Pancreas (tissue), 10 donors: Measurements from ENCODE around the gene CACFD1. TPM values are rescaled to one million over a fixed set of nuclear protein-coding genes. Genes with fewer than 3 reads are reported as not detected.
A peak's percentile ranks its signal among the peaks of the same experiment; 100 is the strongest.

Source experiments
- ATAC-seq, 4 donors: fragments of 200-7000 bp; cut with Tn5 transposase; one replicate each; pipeline versions ENCODE4 v1.8.0 to v1.9.1; 2020; ENCODE audit warnings: mild to moderate bottlenecking in 4 of 4, moderate library complexity in 4 of 4
- DNase-seq, 6 donors: peaks; one replicate each; pipeline ENCODE4 v3.0.0-alpha.2; 2020
- FAIRE-seq: peaks from 2 replicates; lab custom pipeline; 2012; peaks lifted over from hg19 to GRCh38; lab: Jason Lieb, UNC
- H3K27ac ChIP-seq, 4 donors: fragments of 200-600 bp; sonication (generic); 1 replicate in 3 of 4; 2 replicates in 1 of 4; pipeline versions ENCODE4 v1.5.0 to v1.8.0; 2020
- H3K27me3 ChIP-seq, 4 donors: fragments of 200-600 bp; one replicate each; pipeline ENCODE4 v1.8.0; 2021
- H3K36me3 ChIP-seq, 3 donors: fragments of 200-600 bp; sonication (generic) in 1 of 3; one replicate each; pipeline versions ENCODE4 v1.5.0 to v1.8.0; 2020 to 2021
- H3K4me1 ChIP-seq, 3 donors: fragments of 200-600 bp; one replicate each; pipeline ENCODE4 v1.8.0; 2021
- H3K4me3 ChIP-seq, 4 donors: fragments of 200-600 bp; sonication (generic) in 2 of 4; one replicate each; pipeline versions ENCODE4 v1.5.0 to v1.8.0; 2020 to 2021
- H3K9me3 ChIP-seq, 4 donors: fragments of 200-600 bp; one replicate each; pipeline ENCODE4 v1.8.0; 2021
- WGBS, 2 donors: extraction: QIAGEN DNeasy Blood & Tissue Kit; methylation state at CpG; one replicate each; pipeline ENCODE4 v1.1.7; 2013; 5-methylcytosine and 5-hydroxymethylcytosine counted together
- intact Hi-C, 3 donors: fragments of 100-400 bp; cut with DNase I; formaldehyde crosslinking; loops; one replicate each; pipeline versions ENCODE4 v1.11.1 to v1.14.2; 2022
- polyA plus RNA-seq, 2 donors: library from polyadenylated mRNA; stranded (reverse); fragments of 200-250 nt; gene quantifications; one replicate each; pipeline ENCODE4 v1.2.3, GENCODE V29; 2013
- total RNA-seq, 6 donors: library from RNA; stranded (reverse); fragmentation: NEBNext Ultra II Directional in 4 of 6; extraction: Animal tissue kit (Norgen Biotek cat#: 25700) in 4 of 6; gene quantifications; one replicate each; pipeline versions ENCODE4 v1.2.1 to v1.2.4, GENCODE V29; 2021 to 2023
- TF ChIP-seq, protein P1 (sequence below), 4 donors: fragments of 200-600 bp; sonication (generic) in 3 of 4; IDR thresholded peaks; one replicate each; pipeline versions ENCODE4 v1.5.0 to v1.8.0; 2021; ENCODE audit warnings: antibody characterized with exemption in 4 of 4
- donor health status: healthy with polysubstance abuse.
- donor health status: DM: no; HTN: no; CAD: no; lungs with moderate emphysema.
- donor health status: DM: no; HTN: no; CAD: no.
- donor health status: control.
- donor health status: control.
- donor health status: Bipolar disorder and iron deficiency.
- donor health status: DM: yes; HTN: yes; CAD: no.
- donor health status: DM: no; HTN: no; CAD: no.
- donor health status: DM: no; HTN: no; CAD: no.
- donor health status: DM: yes; HTN: yes; CAD: no.

The CACFD1 gene
- total and polyA plus RNA-seq, 8 donors, result 15.6 to 26.2 (median 19.0) TPM

DNA sequence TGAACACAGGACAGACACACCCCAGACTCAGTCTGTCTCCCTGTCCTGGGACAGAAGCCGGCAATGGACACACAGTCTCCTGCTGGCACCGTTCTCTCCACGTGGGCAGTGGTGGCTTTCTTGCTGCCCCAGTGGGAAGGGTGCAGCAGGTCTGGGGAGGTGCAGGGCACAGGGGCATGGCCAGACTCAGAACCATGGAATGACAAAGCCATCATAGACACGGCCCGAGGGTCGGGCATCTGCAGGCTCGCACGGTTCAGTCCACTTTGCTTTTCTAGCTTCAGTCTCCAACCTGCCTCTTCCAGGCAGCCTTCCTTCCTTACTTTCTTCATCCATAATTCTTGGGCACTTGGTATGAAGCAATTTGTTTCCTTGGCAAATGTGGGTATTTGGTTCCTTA lies 48.3 kb downstream of the CACFD1 start:
- peaks cover 4 to 11% (median 8%) of the 10 kb centered on the region in 3 donors for H3K4me1 ChIP-seq
- ATAC-seq, result no peak
- TF ChIP-seq, protein P1, sequence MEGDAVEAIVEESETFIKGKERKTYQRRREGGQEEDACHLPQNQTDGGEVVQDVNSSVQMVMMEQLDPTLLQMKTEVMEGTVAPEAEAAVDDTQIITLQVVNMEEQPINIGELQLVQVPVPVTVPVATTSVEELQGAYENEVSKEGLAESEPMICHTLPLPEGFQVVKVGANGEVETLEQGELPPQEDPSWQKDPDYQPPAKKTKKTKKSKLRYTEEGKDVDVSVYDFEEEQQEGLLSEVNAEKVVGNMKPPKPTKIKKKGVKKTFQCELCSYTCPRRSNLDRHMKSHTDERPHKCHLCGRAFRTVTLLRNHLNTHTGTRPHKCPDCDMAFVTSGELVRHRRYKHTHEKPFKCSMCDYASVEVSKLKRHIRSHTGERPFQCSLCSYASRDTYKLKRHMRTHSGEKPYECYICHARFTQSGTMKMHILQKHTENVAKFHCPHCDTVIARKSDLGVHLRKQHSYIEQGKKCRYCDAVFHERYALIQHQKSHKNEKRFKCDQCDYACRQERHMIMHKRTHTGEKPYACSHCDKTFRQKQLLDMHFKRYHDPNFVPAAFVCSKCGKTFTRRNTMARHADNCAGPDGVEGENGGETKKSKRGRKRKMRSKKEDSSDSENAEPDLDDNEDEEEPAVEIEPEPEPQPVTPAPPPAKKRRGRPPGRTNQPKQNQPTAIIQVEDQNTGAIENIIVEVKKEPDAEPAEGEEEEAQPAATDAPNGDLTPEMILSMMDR (IDR thresholded peaks at IDR 0.05), result no peak
- peak in 2 of 6 donors; percentile 15 to 20 for DNase-seq
- no peak overlapping the region for H3K27ac ChIP-seq
- no peak overlapping the region for H3K4me3 ChIP-seq
- no peaks in the 10 kb centered on the region for H3K36me3 ChIP-seq
- no peak for FAIRE-seq
- H3K27me3 ChIP-seq, result no peaks in the 10 kb centered on the region
- no peaks in the 10 kb centered on the region for H3K9me3 ChIP-seq
- intact Hi-C loops, result no loop called here
- 87 to 91% methylated on average over 8 of the region's 8 CpGs for WGBS, 2 donors

DNA sequence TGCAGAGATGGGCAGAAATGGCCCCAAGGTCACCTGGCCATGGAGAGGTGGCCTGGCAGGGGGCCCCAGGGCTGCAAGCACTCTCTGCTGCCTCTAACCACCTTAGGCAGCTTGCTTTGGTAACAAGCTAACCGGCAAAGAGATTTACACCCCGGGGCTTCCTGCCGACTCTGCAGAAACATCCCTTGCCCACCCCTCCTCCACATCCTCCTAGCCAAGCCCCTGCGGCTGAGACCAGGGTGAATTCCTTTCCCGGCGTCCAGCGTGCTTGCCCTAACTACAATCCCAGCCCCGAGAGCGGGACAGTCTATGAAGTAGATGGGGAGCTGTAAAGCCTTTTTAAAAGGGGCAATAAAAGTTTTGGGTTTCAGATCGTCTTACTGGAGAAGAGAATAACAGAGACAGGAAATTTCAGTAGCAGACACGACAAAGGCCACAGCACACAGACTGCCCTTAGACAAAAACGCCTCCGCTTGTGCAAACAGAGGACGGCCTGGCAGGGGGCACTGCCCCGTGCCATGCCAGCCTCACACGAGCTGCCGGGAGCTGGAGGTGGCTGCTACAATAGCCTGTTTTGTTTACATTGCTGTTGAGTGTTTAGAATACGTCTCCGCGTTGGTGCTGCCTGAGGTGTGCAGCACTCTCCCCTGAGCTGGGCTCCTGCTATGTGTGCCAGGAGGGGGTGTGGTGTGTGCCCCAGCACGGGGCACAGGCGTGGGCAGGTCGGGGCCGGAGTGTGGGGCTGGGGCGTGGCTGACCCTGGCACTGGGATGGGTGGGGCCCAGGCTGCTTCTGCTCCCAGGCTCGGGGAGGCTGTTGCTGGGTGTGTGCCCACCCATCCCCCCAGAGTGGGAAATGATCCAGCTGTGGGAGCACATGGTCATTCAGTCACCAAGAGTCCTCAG lies 49.7 kb downstream of the CACFD1 start:
- peak in 4 of 6 donors; percentile 58 to 86 (median 67) for DNase-seq
- H3K4me3 ChIP-seq, result peak overlapping the region in 1 of 4 donors; percentile 17

DNA sequence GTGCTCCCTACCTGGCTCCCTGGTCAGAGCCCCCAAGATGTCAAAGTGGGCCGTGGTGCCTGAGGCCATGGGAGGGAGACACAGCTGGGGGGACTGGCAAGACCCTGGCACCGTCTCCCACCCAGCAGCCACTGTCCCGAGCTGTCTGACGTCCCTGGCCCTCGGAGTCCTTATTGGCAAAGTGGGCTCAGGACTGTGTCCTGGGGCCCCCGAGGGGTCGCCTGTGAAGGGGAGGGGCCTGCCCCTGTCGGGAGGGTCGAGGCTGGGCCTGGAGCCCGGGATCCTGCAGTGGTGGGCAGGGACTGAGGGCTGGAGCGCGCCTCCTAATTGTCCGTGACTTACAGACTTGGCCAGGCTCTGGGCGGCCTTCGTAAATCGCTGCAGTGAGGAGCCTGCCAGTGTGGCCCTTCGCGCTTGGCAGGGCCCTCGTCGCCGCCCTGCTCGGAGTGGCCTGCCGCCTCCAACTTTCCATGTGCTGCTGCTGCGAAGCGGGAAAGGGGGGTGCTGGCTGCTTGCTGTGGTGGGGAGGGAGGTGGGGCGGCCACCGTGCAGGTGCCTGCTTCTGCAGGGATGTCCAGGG lies 51.2 kb downstream of the CACFD1 start:
- intact Hi-C loops, result no loop called here
- H3K9me3 ChIP-seq, result no peaks in the 10 kb centered on the region
- FAIRE-seq (no peak), DNase-seq (peak in 2 of 6 donors; percentile 30 to 55), ATAC-seq (no peak)
- TF ChIP-seq, protein P1 (IDR thresholded peaks at IDR 0.05), result no peak
- H3K4me3 ChIP-seq, result no peak overlapping the region
- no peaks in the 10 kb centered on the region for H3K27me3 ChIP-seq
- H3K27ac ChIP-seq, result no peak overlapping the region
- H3K36me3 ChIP-seq, result no peaks in the 10 kb centered on the region
- WGBS, 2 donors, result 90 to 91% methylated on average over 27 of the region's 27 CpGs
- H3K4me1 ChIP-seq, result peaks cover 4 to 11% (median 8%) of the 10 kb centered on the region in 3 donors

More for the DNA sequence above, 49.7 kb downstream of the CACFD1 start:
- Histone ChIP-seq H3K4me1 (peaks cover 4 to 11% (median 8%) of the 10 kb centered on the region in 3 donors), H3K27ac (peak overlapping the region; percentile 8 to 61 (median 40)), H3K36me3 (no peaks in the 10 kb centered on the region), H3K9me3 (no peaks in the 10 kb centered on the region), H3K27me3 (no peaks in the 10 kb centered on the region)
- TF ChIP-seq, protein P1 (IDR thresholded peaks at IDR 0.05), result no peak
- intact Hi-C loops, result no loop called here
- peak; percentile 49 to 79 (median 70) for ATAC-seq
- 4 to 6% methylated on average over 26 of the region's 26 CpGs for WGBS, 2 donors
- no peak for FAIRE-seq

DNA sequence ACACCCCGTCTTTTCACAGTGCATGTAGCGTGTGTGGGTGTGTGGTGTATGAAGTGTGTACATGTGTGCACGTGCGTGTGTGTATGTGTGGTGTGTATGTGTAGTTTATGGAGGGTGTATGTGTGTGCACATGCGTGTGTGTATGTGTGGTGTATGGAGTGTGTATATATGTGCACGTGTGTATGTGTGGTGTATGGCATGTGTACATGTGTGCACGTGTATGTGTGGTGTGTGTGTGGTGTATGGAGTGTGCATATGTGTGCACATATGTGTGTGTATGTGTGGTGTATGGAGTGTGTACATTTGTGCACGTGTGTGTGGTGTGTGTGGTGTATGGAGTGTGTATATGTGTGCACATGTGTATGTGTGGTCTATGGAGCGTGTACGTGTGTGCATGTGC lies 51.8 kb downstream of the CACFD1 start:
- Histone ChIP-seq H3K27me3 (no peaks in the 10 kb centered on the region), H3K4me1 (peaks cover 4 to 11% (median 8%) of the 10 kb centered on the region in 3 donors), H3K36me3 (no peaks in the 10 kb centered on the region), H3K4me3 (no peak overlapping the region), H3K9me3 (no peaks in the 10 kb centered on the region), H3K27ac (no peak overlapping the region)
- DNase-seq (no peak), FAIRE-seq (no peak), ATAC-seq (no peak)
- intact Hi-C loops, result no loop called here
- 81 to 84% methylated on average over 10 of the region's 10 CpGs for WGBS, 2 donors
- TF ChIP-seq, protein P1 (IDR thresholded peaks at IDR 0.05), result no peak
